DND-41 (cell line): ENCODE results near the gene KCTD21.

Experiments used
- EZH2 ChIP-seq: IDR thresholded peaks from 3 replicates; pipeline ENCODE4 v1.6.1; 2012; ENCODE audit warnings: borderline replicate concordance, low read depth, mild to moderate bottlenecking, moderate library complexity, low read length, inconsistent platforms; ENCODE audit not compliant: severe bottlenecking
- TF ChIP-seq, protein P1 (sequence below): IDR thresholded peaks from 2 replicates; pipeline ENCODE4 v1.5.1; 2012; ENCODE audit warnings: borderline replicate concordance, low read length, moderate library complexity, mild to moderate bottlenecking; ENCODE audit not compliant: poor library complexity, severe bottlenecking; ENCODE audit errors: extremely low read depth

DNA sequence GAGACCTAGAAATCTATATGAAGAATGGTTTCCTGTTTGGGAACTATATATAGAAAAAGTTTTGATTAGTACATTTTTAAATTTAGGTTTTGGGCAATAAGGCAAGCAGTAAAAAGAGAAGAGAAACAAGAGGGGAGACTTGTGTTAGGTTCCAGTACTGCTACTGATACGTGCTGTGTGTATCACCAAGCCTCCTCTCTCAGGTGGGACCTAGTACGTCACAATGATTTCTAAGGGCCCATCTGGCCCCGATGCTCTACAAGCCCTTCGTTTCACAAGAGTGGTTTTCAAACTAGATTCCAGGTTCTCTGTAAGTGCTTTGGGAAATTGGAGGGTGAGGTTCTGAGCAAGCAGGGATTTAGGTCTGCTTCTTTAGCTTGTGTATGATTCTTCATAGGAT is 39.5 kb upstream of the KCTD21 start:
- TF ChIP-seq, protein P1, sequence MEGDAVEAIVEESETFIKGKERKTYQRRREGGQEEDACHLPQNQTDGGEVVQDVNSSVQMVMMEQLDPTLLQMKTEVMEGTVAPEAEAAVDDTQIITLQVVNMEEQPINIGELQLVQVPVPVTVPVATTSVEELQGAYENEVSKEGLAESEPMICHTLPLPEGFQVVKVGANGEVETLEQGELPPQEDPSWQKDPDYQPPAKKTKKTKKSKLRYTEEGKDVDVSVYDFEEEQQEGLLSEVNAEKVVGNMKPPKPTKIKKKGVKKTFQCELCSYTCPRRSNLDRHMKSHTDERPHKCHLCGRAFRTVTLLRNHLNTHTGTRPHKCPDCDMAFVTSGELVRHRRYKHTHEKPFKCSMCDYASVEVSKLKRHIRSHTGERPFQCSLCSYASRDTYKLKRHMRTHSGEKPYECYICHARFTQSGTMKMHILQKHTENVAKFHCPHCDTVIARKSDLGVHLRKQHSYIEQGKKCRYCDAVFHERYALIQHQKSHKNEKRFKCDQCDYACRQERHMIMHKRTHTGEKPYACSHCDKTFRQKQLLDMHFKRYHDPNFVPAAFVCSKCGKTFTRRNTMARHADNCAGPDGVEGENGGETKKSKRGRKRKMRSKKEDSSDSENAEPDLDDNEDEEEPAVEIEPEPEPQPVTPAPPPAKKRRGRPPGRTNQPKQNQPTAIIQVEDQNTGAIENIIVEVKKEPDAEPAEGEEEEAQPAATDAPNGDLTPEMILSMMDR = no peak
- no peak for TF ChIP-seq EZH2
